Activated T-helper 2 cell treated with anti-CD3 and anti-CD28 coated beads, Interferon-gamma antibody, Interleukin-2, Interleukin-4, amounts not matched to agents 10 μg/mL and 5 μg/mL and 100 μg/mL, durations not matched to agents 14 hours and 24 hours and 36 hours (primary cell): Measurements from ENCODE around the gene ORC1. TPM values are rescaled to one million over a fixed set of nuclear protein-coding genes. Genes with fewer than 3 reads are reported as not detected.

Experiments used
- DNase-seq: peaks from one replicate; pipeline ENCODE4 v3.0.0; 2021; ENCODE audit warnings: low spot score
- H3K27ac Mint-ChIP-seq: one replicate; pipeline ENCODE4 v1.8.0; 2021; ENCODE audit warnings: mixed read lengths
- H3K27me3 Mint-ChIP-seq: one replicate; pipeline ENCODE4 v1.8.0; 2021; ENCODE audit warnings: low read depth, mixed read lengths
- H3K36me3 Mint-ChIP-seq: one replicate; pipeline ENCODE4 v1.8.0; 2021; ENCODE audit warnings: low read depth, mixed read lengths
- H3K4me1 Mint-ChIP-seq: one replicate; pipeline ENCODE4 v1.8.0; 2021; ENCODE audit warnings: low read depth, mixed read lengths
- H3K4me3 Mint-ChIP-seq: one replicate; pipeline ENCODE4 v1.8.0; 2021; ENCODE audit warnings: low read depth, mild to moderate bottlenecking, moderate library complexity, mixed read lengths
- H3K9me3 Mint-ChIP-seq: one replicate; pipeline ENCODE4 v1.8.0; 2021; ENCODE audit warnings: mixed read lengths
- intact Hi-C: fragments of 100-400 bp; cut with micrococcal nuclease; formaldehyde crosslinking; loops from one replicate; pipeline ENCODE4 v1.15.1; 2023
- total RNA-seq: library from RNA; stranded (reverse); gene quantifications from 2 replicates; pipeline ENCODE4 v1.2.3, GENCODE V29; 2022

Gene ORC1
- total RNA-seq, 1 donor from 2014 or later, result 36.2 TPM

- Mint-ChIP-seq H3K4me1 (no peaks in the 10 kb centered on the region), H3K4me3 (no peak overlapping the region), H3K36me3 (peaks cover 79% of the 10 kb centered on the region), H3K27ac (no peak overlapping the region), H3K9me3 (no peaks in the 10 kb centered on the region), H3K27me3 (no peaks in the 10 kb centered on the region)
- DNase-seq, result no peak
- intact Hi-C loops, result no loop called here
These were observed 48.2 kb downstream of the ORC1 start for GRCh38 chr1:52355847-52356505.

GRCh38 chr1:52355436-52355835 is 48.8 kb downstream of the ORC1 start:
- H3K36me3 Mint-ChIP-seq, result peaks cover 75% of the 10 kb centered on the region
- no peaks in the 10 kb centered on the region for H3K27me3 Mint-ChIP-seq
- no peak overlapping the region for H3K27ac Mint-ChIP-seq
- H3K4me1 Mint-ChIP-seq, result no peaks in the 10 kb centered on the region
- no peak overlapping the region for H3K4me3 Mint-ChIP-seq
- no peaks in the 10 kb centered on the region for H3K9me3 Mint-ChIP-seq
- intact Hi-C loops, result no loop called here
- DNase-seq, result no peak

- intact Hi-C loops, result no loop called here
- peaks cover 48% of the 10 kb centered on the region for H3K36me3 Mint-ChIP-seq
- H3K9me3 Mint-ChIP-seq, result no peaks in the 10 kb centered on the region
- H3K4me3 Mint-ChIP-seq, result no peak overlapping the region
- H3K27ac Mint-ChIP-seq, result no peak overlapping the region
- H3K4me1 Mint-ChIP-seq, result no peaks in the 10 kb centered on the region
- no peak for DNase-seq
- no peaks in the 10 kb centered on the region for H3K27me3 Mint-ChIP-seq
These were observed 51.5 kb downstream of the ORC1 start for GRCh38 chr1:52352690-52353089.

GRCh38 chr1:52348704-52349300 is 55.4 kb downstream of the ORC1 start:
- Mint-ChIP-seq H3K4me3 (no peak overlapping the region), H3K27me3 (no peaks in the 10 kb centered on the region), H3K36me3 (peaks cover 13% of the 10 kb centered on the region), H3K9me3 (no peaks in the 10 kb centered on the region), H3K4me1 (no peaks in the 10 kb centered on the region), H3K27ac (no peak overlapping the region)
- intact Hi-C loops, result no loop called here
- DNase-seq, result no peak

- DNase-seq, result no peak
- Mint-ChIP-seq H3K36me3 (no peaks in the 10 kb centered on the region), H3K9me3 (no peaks in the 10 kb centered on the region), H3K27me3 (no peaks in the 10 kb centered on the region), H3K27ac (no peak overlapping the region), H3K4me1 (no peaks in the 10 kb centered on the region), H3K4me3 (no peak overlapping the region)
- intact Hi-C loops, result no loop called here
These were observed 57.6 kb downstream of the ORC1 start for GRCh38 chr1:52346653-52347052.

GRCh38 chr1:52345252-52345651 is 59.0 kb downstream of the ORC1 start:
- DNase-seq, result no peak
- intact Hi-C loops, result no loop called here
- no peaks in the 10 kb centered on the region for H3K4me1 Mint-ChIP-seq
- no peaks in the 10 kb centered on the region for H3K27me3 Mint-ChIP-seq
- no peak overlapping the region for H3K27ac Mint-ChIP-seq
- H3K36me3 Mint-ChIP-seq, result no peaks in the 10 kb centered on the region
- no peaks in the 10 kb centered on the region for H3K9me3 Mint-ChIP-seq
- H3K4me3 Mint-ChIP-seq, result no peak overlapping the region

GRCh38 chr1:52343979-52344378 is 60.2 kb downstream of the ORC1 start:
- Mint-ChIP-seq H3K36me3 (no peaks in the 10 kb centered on the region), H3K9me3 (no peaks in the 10 kb centered on the region), H3K27me3 (no peaks in the 10 kb centered on the region), H3K27ac (no peak overlapping the region), H3K4me3 (no peak overlapping the region), H3K4me1 (no peaks in the 10 kb centered on the region)
- intact Hi-C loops, result no loop called here
- DNase-seq, result no peak

- DNase-seq, result no peak
These were observed 62.5 kb downstream of the ORC1 start for GRCh38 chr1:52341655-52342260.

GRCh38 chr1:52337439-52337838 is 66.8 kb downstream of the ORC1 start:
- H3K27ac Mint-ChIP-seq, result no peak overlapping the region
- DNase-seq, result no peak
- H3K27me3 Mint-ChIP-seq, result no peaks in the 10 kb centered on the region
- H3K4me1 Mint-ChIP-seq, result no peaks in the 10 kb centered on the region
- no peaks in the 10 kb centered on the region for H3K9me3 Mint-ChIP-seq
- H3K4me3 Mint-ChIP-seq, result no peak overlapping the region
- H3K36me3 Mint-ChIP-seq, result no peaks in the 10 kb centered on the region
- intact Hi-C loops, result no loop called here

More at GRCh38 chr1:52341655-52342260, 62.5 kb downstream of the ORC1 start:
- intact Hi-C loops, result no loop called here
- Mint-ChIP-seq H3K27ac (no peak overlapping the region), H3K27me3 (no peaks in the 10 kb centered on the region), H3K4me1 (no peaks in the 10 kb centered on the region), H3K9me3 (no peaks in the 10 kb centered on the region), H3K36me3 (no peaks in the 10 kb centered on the region), H3K4me3 (no peak overlapping the region)

GRCh38 chr1:52334906-52335528 is 69.2 kb downstream of the ORC1 start:
- H3K4me1 Mint-ChIP-seq, result peaks cover 2% of the 10 kb centered on the region
- no peak overlapping the region for H3K4me3 Mint-ChIP-seq
- H3K27me3 Mint-ChIP-seq, result no peaks in the 10 kb centered on the region
- no peaks in the 10 kb centered on the region for H3K36me3 Mint-ChIP-seq
- intact Hi-C loops, result no loop called here
- DNase-seq, result no peak
- no peak overlapping the region for H3K27ac Mint-ChIP-seq
- no peaks in the 10 kb centered on the region for H3K9me3 Mint-ChIP-seq

GRCh38 chr1:52332411-52332810 is 71.8 kb downstream of the ORC1 start:
- no peak for DNase-seq
- no peak overlapping the region for H3K4me3 Mint-ChIP-seq
- peaks cover 2% of the 10 kb centered on the region for H3K4me1 Mint-ChIP-seq
- H3K27ac Mint-ChIP-seq, result no peak overlapping the region
- no peaks in the 10 kb centered on the region for H3K9me3 Mint-ChIP-seq
- intact Hi-C loops, result no loop called here
- no peaks in the 10 kb centered on the region for H3K27me3 Mint-ChIP-seq
- H3K36me3 Mint-ChIP-seq, result no peaks in the 10 kb centered on the region

GRCh38 chr1:52328615-52329014 is 75.6 kb downstream of the ORC1 start:
- no peaks in the 10 kb centered on the region for H3K9me3 Mint-ChIP-seq
- no peak overlapping the region for H3K4me3 Mint-ChIP-seq
- H3K36me3 Mint-ChIP-seq, result no peaks in the 10 kb centered on the region
- no peaks in the 10 kb centered on the region for H3K27me3 Mint-ChIP-seq
- no peak for DNase-seq
- H3K4me1 Mint-ChIP-seq, result peaks cover 2% of the 10 kb centered on the region
- no peak overlapping the region for H3K27ac Mint-ChIP-seq
- intact Hi-C loops, result no loop called here

GRCh38 chr1:52325786-52326185 is 78.4 kb downstream of the ORC1 start:
- DNase-seq, result no peak
- Mint-ChIP-seq H3K36me3 (no peaks in the 10 kb centered on the region), H3K9me3 (no peaks in the 10 kb centered on the region), H3K4me3 (no peak overlapping the region), H3K4me1 (peaks cover 2% of the 10 kb centered on the region), H3K27me3 (no peaks in the 10 kb centered on the region), H3K27ac (no peak overlapping the region)
- intact Hi-C loops, result no loop called here
